Endothelial cell of umbilical vein (primary cell): ENCODE data around the gene RAD23B. TPM values are rescaled to one million over a fixed set of nuclear protein-coding genes. Genes with fewer than 3 reads are reported as not detected.

Experiments
- BruUV-seq: library from RNA; stranded (reverse); fragments of 400-500 nt; replicated peaks from 2 replicates; lab custom pipeline; 2021; lab: Mats Ljungman, UMichigan
- CTCF ChIA-PET: fragments of 300-600, 350-600 bp; sonication (Branson Sonifier 250); formaldehyde crosslinking; loops from one replicate; lab custom pipeline; 2021; ENCODE audit warnings: antibody characterized with exemption, inconsistent platforms; lab: Charles Lee
- POLR2A ChIA-PET: fragments of 300-600, 350-600 bp; sonication (Branson Sonifier 250); formaldehyde crosslinking; loops from one replicate; lab custom pipeline; 2021; ENCODE audit warnings: antibody characterized with exemption, inconsistent platforms; lab: Charles Lee
- DNase-seq: peaks from one replicate; pipeline ENCODE4 v3.0.0-alpha.2; 2011; ENCODE audit warnings: low read depth, low spot score
- FAIRE-seq: peaks from 2 replicates; lab custom pipeline; 2011; peaks lifted over from hg19 to GRCh38; lab: Jason Lieb, UNC
- H2AFZ ChIP-seq: 2 replicates; pipeline ENCODE4 v1.6.0; 2012; ENCODE audit warnings: low read depth, low read length, control low read depth, inconsistent platforms
- H3K27ac ChIP-seq: 2 replicates; pipeline ENCODE4 v1.5.1; 2011; ENCODE audit warnings: low read depth, mild to moderate bottlenecking, control low read depth, low read length, moderate library complexity; ENCODE audit not compliant: insufficient read depth
- H3K27me3 ChIP-seq, 2 experiments: 2 replicates each; pipeline versions ENCODE4 v1.6.0 to v1.6.1; 2011; ENCODE audit warnings: low read length in 2 of 2, mixed read lengths in 1 of 2; ENCODE audit not compliant: control insufficient read depth in 2 of 2, insufficient read depth in 2 of 2
- H3K36me3 ChIP-seq, 2 experiments: 2 replicates in 1 of 2; 3 replicates in 1 of 2; pipeline ENCODE4 v1.5.1; 2011; ENCODE audit warnings: low read length in 2 of 2, mild to moderate bottlenecking in 1 of 2, moderate library complexity in 1 of 2; ENCODE audit not compliant: control insufficient read depth in 2 of 2, insufficient read depth in 2 of 2; ENCODE audit errors: extremely low read depth in 1 of 2
- H3K4me1 ChIP-seq: 3 replicates; pipeline ENCODE4 v1.5.1; 2011; ENCODE audit warnings: mild to moderate bottlenecking, low read length; ENCODE audit not compliant: control insufficient read depth, insufficient read depth; ENCODE audit errors: extremely low read depth
- H3K4me2 ChIP-seq: 2 replicates; pipeline ENCODE4 v1.6.1; 2011; ENCODE audit warnings: low read length, control low read depth, mixed read lengths; ENCODE audit not compliant: insufficient read depth
- H3K4me3 ChIP-seq, 3 experiments: fragments of 200-600 bp in 1 of 3; sonication (generic), shearing (Covaris generic) in 1 of 3; replicated peaks in 1 of 3; 2 replicates each; pipeline ENCODE4 v1.5.1; 2011 to 2016; ENCODE audit warnings: control low read depth in 3 of 3, low read length in 3 of 3, mild to moderate bottlenecking in 2 of 3, inconsistent platforms in 1 of 3, low read depth in 1 of 3, moderate library complexity in 1 of 3; ENCODE audit not compliant: insufficient read depth in 1 of 3
- H3K79me2 ChIP-seq: 2 replicates; pipeline ENCODE4 v1.6.0; 2012; ENCODE audit warnings: low read length, inconsistent platforms; ENCODE audit not compliant: control insufficient read depth, insufficient read depth
- H3K9ac ChIP-seq: replicated peaks from 2 replicates; pipeline ENCODE3; 2011; ENCODE audit warnings: low read length, control low read depth; ENCODE audit not compliant: insufficient read depth; ENCODE audit errors: extremely low read depth
- H3K9me1 ChIP-seq: replicated peaks from 3 replicates; pipeline ENCODE4 v1.6.0; 2011; ENCODE audit warnings: mild to moderate bottlenecking, low read length; ENCODE audit not compliant: control insufficient read depth, insufficient read depth; ENCODE audit errors: extremely low read depth
- H3K9me3 ChIP-seq: replicated peaks from 2 replicates; pipeline ENCODE4 v1.5.1; 2012; ENCODE audit warnings: low read length, inconsistent platforms; ENCODE audit not compliant: control insufficient read depth, insufficient read depth
- H4K20me1 ChIP-seq: replicated peaks from 2 replicates; pipeline ENCODE3; 2011; ENCODE audit warnings: mild to moderate bottlenecking, low read length; ENCODE audit not compliant: control insufficient read depth, insufficient read depth; ENCODE audit errors: extremely low read depth
- CTCF ChIP-seq, 2 donors: IDR thresholded peaks; 1 replicate in 1 of 2; 2 replicates in 1 of 2; pipeline ENCODE4 v1.5.1; 2011; ENCODE audit warnings: low read length in 2 of 2, mild to moderate bottlenecking in 2 of 2, moderate library complexity in 2 of 2, control low read depth in 1 of 2, inconsistent platforms in 1 of 2, low read depth in 1 of 2; ENCODE audit not compliant: insufficient read depth in 1 of 2; ENCODE audit errors: extremely low read depth in 1 of 2
- EZH2 ChIP-seq: IDR thresholded peaks from 2 replicates; pipeline ENCODE4 v1.6.1; 2012; ENCODE audit warnings: borderline replicate concordance, low read depth, mild to moderate bottlenecking, moderate library complexity, low read length, inconsistent platforms; ENCODE audit not compliant: severe bottlenecking
- FOS ChIP-seq: IDR thresholded peaks from 2 replicates; pipeline ENCODE4 v1.6.1; 2011; ENCODE audit warnings: mild to moderate bottlenecking, low read length, moderate library complexity, borderline replicate concordance; ENCODE audit not compliant: insufficient read depth
- GATA2 ChIP-seq: IDR thresholded peaks from 2 replicates; pipeline ENCODE4 v1.7.0; 2011; ENCODE audit warnings: low read depth, mild to moderate bottlenecking, moderate library complexity, mixed read lengths, low read length; ENCODE audit not compliant: insufficient read length, insufficient read depth
- JUN ChIP-seq: IDR thresholded peaks from 2 replicates; pipeline ENCODE4 v1.6.1; 2011; ENCODE audit warnings: borderline replicate concordance, low read depth; ENCODE audit not compliant: insufficient read length, insufficient read depth
- MAX ChIP-seq: IDR thresholded peaks from 2 replicates; pipeline ENCODE4 v1.6.1; 2011; ENCODE audit not compliant: insufficient read depth, insufficient read length
- MYC ChIP-seq: IDR thresholded peaks from one replicate; pipeline ENCODE4 v1.6.1; 2011; ENCODE audit warnings: mild to moderate bottlenecking, low read depth, low read length
- POLR2A ChIP-seq: IDR thresholded peaks from 2 replicates; pipeline ENCODE4 v1.6.1; 2012; ENCODE audit warnings: low read depth, mild to moderate bottlenecking, control low read depth, low read length
- POLR2AphosphoS5 ChIP-seq: IDR thresholded peaks from 2 replicates; pipeline ENCODE4 v1.6.1; 2012; ENCODE audit warnings: low read depth, mild to moderate bottlenecking, control low read depth, low read length, moderate library complexity; ENCODE audit not compliant: insufficient read depth
- dilution Hi-C: fragments of 300-500 bp; cut with MboI; formaldehyde crosslinking; loops from one replicate; pipeline ENCODE4 v1.15.0; 2019; ENCODE audit warnings: low sequenced_read_pairs; ENCODE audit not compliant: extremely low pct_ligation_motif_present
- intact Hi-C: fragments of 100-400 bp; cut with micrococcal nuclease; formaldehyde crosslinking; loops from one replicate; pipeline ENCODE4 v1.10.0; 2022
- polyA plus RNA-seq, 4 experiments: library from polyadenylated mRNA; depleted of rRNA in 3 of 4; stranded (reverse) in 3 of 4; unstranded in 1 of 4; fragments of >200 nt; gene quantifications; 2 replicates each; pipeline versions ENCODE4 v1.2.1 to v1.2.3, GENCODE V29; 2011 to 2012; ENCODE audit warnings: missing spikeins in 1 of 4
- total RNA-seq: library from RNA; stranded (reverse); gene quantifications from 2 replicates; pipeline ENCODE4 v1.2.3, GENCODE V29; 2021

Gene RAD23B
- total and polyA plus RNA-seq, 2 donors (not counting 3 experiments of a cell fraction or from before 2014, with no cell fraction given): 63.8 to 100 TPM

- no peaks in the 10 kb centered on the region for H3K9me1 ChIP-seq
- ChIA-PET POLR2A (no interaction called here), CTCF (no interaction called here)
- no peak overlapping the region for H3K9ac ChIP-seq
- H3K4me2 ChIP-seq: no peak overlapping the region
- BruUV-seq: no TSS peak
- intact Hi-C loops: no loop called here
- H2AFZ ChIP-seq: no peak overlapping the region
- no peaks in the 10 kb centered on the region for H3K4me1 ChIP-seq
- dilution Hi-C loops: no loop called here
- no peaks in the 10 kb centered on the region for H3K9me3 ChIP-seq
- peaks cover 8 to 9% of the 10 kb centered on the region in 2 experiments for H3K27me3 ChIP-seq
- H3K27ac ChIP-seq: no peak overlapping the region
- TF ChIP-seq GATA2: no peak
- TF ChIP-seq MAX: no peak
- no peak for TF ChIP-seq EZH2
- no peak for TF ChIP-seq JUN
- TF ChIP-seq CTCF (IDR thresholded peaks at IDR 0.05; ENCODE audit: extremely low read depth in 1 of 2, insufficient read depth in 1 of 2, low read depth in 1 of 2, low read length in 2 of 2): no peak
- no peak for TF ChIP-seq MYC
- TF ChIP-seq POLR2A: no peak
- TF ChIP-seq POLR2AphosphoS5: no peak
- no peak for TF ChIP-seq FOS
- no peak overlapping the region for H3K4me3 ChIP-seq
- H3K79me2 ChIP-seq: no peaks in the 10 kb centered on the region
- H3K36me3 ChIP-seq: no peaks in the 10 kb centered on the region
- DNase-seq (no peak), FAIRE-seq (no peak)
- no peaks in the 10 kb centered on the region for H4K20me1 ChIP-seq
These were observed 14.5 kb upstream of the RAD23B start for GRCh38 chr9:107268560-107268959.
